Fibroblast of skin of abdomen (primary cell): ENCODE data around the gene TRPM6.
"Not testable (repeated sequence)": the region's sequence is repeated elsewhere in the genome, so short reads cannot be mapped to it uniquely, and the experiment has no call there.

Source experiments
- DNase-seq: peaks from one replicate; pipeline ENCODE4 v3.0.0-alpha.2; 2013

The TRPM6 gene

DNA sequence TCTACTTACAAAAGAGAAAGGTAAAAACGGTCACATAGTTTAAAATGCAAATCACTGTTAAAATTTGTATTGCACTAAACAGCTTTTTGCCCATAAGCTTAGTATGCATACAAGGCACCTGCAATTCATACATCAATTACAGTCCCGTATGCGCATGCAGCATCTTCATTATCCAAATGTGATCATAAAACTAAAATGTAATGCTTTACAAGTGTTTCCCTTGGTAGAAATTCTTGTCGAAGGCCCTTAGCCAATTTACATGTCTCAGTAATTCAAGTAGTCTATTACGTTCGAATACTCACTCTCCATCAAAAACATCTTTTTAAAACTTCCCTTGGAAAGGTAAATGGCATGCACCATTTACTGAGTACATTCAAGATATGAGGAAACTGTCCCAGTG is 32.6 kb downstream of the TRPM6 start:
- no peak for DNase-seq

DNA sequence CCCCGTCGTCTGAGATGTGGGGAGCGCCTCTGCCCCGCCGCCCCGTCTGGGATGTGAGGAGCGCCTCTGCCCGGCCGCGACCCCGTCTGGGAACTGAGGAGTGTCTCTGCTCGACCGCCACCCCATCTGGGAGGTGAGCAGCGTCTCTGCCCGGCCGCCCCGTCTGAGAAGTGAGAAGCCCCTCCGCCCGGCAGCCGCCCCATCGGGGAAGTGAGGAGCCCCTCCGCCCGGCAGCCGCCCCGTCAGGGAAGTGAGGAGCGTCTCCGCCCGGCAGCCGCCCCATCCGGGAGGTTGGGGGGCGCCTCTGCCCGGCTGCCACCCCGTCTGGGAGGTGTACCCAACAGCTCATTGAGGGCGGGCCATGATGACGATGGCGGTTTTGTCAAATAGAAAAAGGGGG is 34.7 kb downstream of the TRPM6 start:
- not testable (repeated sequence) for DNase-seq

DNA sequence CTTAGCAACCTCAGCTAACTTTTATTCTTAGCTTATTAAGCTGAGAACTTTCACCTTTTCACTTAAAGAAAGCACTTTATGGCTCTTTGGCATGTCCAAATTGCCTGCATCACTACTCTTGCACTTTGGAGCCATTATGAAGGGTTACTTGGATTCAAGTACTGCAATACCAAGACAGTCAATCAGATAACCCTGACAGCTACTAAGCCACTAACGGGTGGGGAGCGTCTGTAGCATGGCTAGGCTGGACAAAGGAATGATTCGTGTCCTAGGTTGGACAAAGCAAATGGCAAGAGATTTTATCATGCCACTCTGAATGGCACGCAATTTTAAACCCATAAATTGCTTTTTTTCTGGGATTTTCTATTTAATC is 39.6 kb downstream of the TRPM6 start:
- no peak for DNase-seq

DNA sequence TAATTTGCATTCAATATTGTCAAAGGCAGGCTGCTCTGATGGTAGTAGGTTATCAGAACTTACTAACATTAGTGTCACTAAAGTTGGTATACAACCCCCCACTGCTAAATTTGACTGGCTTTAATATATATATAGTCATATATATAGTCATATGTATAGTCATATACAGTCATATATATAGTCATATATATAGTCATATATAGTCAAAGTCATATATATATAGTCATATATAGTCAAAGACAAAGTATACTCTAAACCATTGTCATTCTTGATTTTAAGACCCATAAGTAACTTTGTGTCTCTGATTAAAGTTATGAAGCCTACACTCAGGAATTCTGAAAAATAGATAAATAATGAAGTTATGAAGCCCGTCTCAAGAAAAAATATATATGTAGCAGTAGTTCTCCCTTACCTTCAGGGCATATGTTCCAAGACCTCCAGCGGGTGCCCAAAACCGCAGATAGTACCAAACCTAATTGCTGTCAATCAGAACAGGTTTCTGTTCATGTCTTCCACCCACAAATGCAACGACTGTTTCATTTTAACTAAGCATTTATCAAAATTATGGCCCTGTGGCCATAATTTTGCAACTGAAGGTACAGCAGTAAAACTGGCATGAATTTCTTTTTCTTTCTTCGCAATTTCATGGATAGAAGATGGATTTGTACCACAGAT is 40.1 kb downstream of the TRPM6 start:
- no peak for DNase-seq

DNA sequence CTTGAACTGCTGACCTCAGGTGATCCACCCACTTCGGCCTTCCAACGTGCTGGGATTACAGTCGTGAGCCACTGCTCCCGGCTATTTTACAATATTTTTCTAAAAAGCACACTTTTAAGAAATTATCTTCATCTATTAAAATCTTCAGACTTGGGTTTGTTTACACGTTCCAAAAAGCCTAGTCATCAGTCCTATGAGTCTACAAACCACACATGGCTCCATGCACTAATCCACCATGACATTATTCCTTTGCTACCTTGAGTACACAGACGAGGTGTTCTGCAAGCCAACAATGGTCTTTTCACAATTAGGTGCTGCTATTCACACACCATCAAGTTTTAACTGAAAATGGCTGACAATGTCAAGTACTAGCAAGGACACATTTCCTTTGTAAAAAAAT is 41.0 kb downstream of the TRPM6 start:
- DNase-seq, result no peak

DNA sequence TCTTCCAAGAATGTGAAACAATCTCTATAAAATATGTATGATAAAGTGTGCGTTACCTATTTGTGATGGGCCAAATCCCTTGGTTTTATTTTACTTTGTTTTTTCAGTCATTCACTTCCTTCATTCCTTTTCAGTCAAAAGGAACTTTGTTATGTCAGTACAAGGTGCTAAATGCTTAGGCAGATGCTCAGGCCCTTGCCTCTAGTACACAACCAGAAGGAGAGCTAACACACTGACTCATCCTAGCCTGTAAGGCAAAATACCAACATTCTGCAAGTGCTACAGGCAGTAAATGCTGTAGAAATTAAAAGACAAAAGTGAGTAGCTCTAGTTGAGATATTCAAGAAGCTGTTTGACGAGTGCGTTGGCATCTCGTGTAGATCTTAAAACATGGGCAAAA is 49.4 kb downstream of the TRPM6 start:
- DNase-seq, result no peak

DNA sequence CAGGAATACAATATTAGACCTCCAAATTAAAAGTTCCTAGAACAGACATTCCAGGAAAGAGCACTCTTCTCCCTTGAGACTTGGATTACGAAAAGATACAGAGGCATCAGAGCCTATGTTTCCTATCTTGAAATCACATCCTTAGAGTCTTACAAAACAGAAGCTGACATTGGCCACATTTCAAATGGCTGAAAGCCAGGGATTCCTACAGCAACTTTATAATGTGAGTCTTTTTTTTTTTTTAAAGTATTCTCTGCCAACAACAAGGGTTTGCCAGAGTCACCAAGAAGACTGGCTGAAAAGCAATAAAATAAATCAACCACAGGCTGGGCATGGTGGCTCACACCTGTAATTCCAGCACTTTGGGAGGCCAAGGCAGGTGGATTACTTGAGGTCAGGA is 63.1 kb downstream of the TRPM6 start:
- DNase-seq, result peak; percentile 30

DNA sequence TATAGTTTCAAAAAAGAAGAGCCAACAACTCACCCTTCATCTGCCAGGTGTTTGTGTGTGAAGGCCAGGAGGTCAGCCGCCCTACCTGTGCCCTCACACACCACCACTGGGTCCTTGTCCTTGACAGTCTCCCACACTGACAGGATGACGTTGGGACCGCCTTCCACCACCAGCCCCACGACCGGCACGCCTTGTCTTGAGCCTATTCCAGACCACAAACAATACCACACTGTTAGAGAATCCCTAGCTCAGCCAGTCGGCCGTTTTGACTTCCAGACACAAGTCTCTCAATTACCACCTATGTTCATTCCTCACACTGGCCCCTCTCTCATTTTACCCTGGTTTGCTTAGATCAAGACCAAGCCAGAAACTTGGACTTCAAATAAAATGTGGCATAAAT is 66.1 kb downstream of the TRPM6 start:
- DNase-seq, result no peak

DNA sequence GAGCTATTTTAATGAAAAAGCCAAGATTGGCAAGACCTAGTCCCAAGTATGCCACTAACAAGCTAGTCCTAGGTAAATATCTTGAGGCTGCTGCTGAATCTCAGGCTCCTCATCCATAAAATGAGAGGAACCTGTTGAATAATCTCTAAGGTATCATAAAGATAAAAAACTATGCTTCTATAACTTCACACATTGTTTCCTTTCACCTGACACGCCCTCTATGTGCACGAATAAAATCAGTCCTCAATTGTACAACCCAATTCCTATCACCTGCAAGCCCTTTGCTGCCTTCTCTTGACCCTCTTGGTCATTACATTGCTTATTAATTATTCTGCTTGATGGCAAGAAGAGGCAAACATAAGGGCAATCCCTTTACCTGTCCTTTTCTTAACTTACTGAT is 69.9 kb downstream of the TRPM6 start:
- DNase-seq, result no peak

DNA sequence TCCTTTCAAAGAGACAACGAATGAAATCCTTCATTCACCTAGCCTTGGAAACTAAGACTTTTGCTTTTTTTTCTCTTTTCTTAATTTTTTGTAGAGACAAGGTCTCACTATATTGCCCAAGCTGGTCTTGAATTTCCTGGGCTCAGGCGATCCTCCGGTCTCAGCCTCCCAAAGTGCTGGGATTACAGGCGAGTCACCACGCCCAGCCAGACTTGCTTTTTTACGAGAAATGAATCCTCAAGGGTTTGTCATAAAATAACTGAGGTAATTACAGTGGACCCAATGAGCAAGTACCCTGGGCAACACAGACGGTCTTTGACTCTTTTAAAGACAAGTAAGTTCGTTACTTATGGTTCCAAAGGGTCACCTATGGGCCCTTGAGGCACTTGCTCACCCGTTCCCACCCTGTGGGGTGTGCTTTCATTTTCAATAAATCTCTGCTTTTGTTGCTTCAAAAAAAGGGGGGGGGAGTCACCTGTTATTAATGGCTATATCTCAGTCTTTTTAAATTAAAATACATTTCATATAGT is 70.4 kb downstream of the TRPM6 start:
- DNase-seq, result no peak

DNA sequence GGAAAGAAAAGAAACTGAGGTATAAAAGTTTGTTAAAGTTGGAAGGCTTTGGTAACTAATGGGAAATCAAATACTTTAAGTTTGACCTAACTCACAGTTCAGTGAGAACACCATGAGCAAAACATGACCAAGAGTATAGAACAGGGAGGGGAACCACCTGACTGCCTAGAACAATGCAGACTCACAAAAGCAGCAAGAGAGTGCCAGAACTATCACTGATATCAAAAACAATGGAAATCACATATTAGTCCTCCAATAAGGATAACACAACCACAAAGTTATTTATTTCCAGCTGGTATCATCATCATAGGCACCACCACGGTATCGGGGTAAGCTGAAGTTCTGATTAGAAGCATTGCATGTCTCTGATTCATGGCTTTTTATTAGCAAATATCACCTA is 77.5 kb downstream of the TRPM6 start:
- no peak for DNase-seq

DNA sequence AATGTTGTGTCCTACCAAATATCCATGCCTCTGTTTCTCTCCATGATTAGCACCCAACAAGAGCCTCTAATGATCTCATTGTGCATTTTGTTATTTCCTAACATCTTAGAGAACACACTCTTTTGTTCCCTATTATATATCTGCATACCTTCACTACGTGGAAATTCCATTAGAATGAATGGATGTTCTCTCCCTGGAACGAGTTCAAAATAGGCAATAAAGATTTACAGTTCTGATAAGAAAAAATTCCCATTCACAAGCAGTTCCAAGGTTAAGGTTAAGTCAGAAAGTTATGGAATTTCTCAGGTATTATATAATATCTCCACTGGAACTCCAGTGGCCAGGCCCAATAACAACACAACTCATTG is 83.7 kb downstream of the TRPM6 start:
- DNase-seq, result no peak

DNA sequence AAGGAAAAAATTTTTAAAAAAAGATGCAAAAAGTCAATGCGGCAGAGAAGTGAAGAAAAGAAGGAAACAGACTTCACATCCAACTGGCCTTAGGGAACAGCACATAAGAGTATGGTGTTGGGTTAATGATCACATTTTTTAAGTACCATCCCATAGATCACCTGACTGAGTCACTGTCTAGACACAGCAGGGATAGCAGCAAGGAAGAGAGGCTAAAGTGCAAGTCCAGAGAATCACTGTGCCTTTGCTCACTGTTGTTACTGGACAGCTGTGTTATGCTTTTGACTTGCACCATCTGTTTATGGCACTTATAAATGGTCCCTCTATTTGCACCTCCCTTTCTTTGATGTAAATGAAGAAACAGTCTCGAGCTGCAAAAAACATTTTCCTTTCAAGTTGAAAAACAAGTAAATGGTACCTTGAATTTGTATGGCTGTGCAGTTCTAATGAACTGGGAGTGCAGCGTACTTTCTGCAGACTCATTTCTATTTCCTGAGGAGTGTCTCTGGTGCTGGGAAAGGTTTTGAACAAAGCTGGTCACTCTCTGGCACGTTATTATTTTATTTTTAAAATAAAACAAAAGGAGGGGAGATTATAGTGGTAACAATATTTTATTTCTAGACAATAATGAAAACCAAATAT is 84.2 kb downstream of the TRPM6 start:
- DNase-seq, result no peak

DNA sequence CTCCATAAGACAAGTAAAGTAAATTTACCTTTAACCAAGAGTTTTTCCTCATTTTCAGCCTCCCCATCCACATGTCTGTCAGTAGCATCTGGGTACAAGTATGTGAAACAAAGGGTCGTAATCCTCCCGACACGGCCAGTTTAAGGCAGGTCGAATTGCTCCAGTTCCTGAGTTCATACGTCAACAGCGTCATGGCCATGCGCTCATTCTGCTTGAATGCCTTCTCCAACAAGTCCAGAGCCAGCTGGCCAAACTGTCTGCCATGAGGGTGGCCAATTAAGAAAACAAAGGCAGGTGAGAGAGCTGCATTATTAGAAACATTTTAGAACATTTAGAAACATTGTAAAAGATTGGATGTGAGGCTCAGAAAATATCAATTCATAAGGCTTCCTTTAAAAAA is 87.5 kb downstream of the TRPM6 start:
- no peak for DNase-seq

DNA sequence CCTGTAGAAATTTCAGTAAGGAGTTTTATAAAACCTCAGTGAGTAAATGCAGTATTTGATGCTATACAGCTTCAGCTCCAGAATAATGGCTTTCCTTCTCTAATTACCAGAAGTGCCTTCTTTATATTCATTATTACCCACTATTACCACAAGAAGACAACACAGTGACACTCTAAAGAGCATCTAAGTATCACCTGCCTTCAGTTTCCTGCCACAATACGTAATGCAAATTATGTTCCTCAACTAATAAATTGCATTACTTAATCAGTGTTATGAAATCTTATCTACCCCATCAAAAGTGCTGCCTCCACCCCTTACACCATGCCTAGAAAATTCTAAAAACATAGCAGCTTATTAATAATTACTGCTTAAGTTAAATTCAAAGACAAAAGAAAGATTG is 91.9 kb downstream of the TRPM6 start:
- no peak for DNase-seq

DNA sequence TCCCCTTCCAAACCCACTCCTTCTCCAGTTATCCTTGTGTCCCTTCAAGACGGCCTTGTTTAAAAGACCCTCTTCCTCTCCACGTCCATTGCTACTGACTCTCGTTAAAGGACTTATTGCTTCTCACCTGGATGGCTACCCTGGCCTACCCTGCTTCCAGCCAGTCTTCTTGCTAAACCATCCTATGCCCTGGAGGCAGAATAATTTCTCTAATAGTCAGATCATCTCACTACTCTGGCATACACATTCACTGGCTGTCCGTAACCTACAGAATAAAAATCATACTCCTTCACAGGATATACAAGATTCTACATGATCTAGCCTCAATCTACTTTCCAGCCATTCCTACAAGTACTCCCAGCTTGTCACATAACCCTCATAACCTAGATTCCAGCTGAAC is 92.6 kb downstream of the TRPM6 start:
- no peak for DNase-seq

DNA sequence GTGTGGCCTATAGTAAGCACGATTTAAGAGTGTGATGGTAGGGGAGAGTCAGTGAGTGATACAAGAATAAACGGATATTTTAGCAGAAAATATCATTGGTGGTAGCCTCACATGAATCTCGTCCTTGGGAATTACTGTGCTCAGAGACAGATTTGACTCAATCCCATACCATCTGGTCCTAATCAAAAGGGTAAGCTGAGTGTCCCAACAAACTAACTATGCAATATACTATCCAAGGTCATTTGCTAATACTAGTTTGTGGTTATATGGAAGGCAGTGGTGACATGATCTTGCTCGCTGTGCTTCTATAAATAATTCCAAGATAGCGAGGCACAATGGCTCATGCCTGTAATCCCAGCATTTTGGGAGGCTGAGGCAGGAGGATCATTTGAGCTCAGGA is 103.2 kb downstream of the TRPM6 start:
- DNase-seq, result peak; percentile 55

DNA sequence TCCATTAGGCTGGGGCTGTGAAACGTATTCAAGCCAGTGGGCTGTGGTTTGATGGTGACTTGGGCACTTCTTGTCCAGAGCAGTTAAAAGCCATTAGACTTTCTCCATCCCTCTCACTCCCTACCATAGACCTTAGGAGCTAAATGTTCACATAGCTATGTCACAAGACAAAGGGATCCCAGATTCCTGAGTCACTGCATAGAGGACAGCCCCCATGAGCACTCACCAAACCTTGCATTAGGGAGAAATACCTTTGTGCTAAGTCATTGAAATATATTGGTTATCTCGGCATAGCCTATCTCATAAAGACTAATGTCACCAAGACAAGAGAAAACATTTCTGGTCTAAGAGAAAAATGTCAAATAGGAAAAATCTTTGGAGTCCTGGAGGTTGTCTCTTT is 104.3 kb downstream of the TRPM6 start:
- DNase-seq, result peak; percentile 70

DNA sequence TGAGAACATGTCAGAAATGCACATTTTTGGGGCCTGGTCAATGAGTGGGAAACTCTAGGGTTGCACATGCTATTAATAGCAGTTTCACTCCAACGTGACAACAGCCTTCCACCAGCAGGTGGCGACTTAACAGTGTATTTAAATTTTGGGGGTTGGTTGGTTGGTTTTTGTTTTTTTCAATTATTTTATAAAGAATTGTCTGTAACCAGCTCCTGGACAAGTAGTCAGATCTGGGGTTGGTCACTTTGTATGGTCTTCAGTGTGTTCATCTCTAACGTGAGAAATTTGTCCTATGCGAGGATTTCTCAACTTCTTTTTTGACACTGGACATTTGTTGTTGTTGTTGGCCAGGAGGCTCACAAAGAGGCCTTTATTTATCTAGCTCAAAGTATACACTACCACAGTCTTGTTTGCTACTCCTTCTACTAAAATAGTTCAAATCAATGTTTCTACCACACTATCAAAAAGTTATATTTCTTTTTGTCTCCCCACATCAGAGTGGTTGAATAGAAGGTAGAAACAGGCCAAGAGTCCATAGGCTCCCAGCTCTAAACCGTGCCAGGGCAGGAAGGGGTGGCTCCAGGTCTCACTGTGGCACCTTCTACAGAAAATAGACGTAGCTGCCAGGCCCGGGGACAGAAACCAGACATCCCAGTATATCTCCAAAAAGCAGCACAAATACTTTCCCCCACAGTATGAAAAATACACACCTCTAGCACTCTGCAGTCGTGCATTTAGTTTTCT is 110.4 kb downstream of the TRPM6 start:
- peak; percentile 58 for DNase-seq

DNA sequence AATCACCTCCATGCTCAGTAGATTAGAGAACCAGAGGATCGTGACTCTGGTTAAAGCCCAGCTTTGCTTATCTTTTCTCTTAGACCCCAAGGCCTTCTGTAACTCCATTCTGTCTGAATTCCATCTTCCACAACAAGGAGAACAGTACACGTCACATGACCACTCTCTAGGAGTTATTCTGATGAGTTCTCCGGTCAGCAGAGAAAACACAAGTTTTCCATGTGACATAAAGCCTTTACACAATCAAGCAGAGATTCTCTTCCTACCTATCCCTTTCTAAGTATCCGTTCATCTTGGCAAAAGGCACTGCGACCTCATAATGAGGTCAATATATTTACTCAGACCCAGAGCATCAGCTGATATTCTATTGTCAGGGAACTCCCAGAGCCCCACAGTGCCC is 112.3 kb downstream of the TRPM6 start:
- DNase-seq, result no peak

DNA sequence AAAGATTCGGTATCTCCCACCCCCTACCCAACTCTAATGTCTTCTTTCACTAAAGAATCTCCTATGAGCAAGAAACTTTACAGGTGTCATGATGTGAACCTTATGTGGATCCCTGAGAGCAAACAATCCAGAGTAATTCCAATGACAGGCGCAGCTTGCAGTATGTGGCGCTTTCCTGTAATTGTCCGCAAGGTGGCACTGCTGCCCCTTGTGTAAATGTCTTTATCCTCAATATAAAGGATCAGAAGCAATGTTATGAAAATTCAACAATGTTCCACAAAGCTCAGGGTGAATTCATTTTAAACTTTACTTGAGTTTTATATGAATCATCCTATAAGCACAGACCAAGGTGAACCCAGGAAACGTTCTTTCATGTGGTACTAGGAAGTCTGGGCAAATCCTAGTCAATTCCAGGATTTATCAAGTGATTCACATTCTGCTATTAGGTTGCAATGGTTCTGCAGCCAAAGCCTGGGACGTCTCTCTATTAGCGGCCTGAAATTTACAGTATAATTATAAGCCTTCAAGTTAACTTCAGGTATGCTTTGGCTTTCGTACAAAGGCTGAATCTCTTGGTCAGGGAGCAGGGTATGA is 113.7 kb downstream of the TRPM6 start:
- peak; percentile 64 for DNase-seq

DNA sequence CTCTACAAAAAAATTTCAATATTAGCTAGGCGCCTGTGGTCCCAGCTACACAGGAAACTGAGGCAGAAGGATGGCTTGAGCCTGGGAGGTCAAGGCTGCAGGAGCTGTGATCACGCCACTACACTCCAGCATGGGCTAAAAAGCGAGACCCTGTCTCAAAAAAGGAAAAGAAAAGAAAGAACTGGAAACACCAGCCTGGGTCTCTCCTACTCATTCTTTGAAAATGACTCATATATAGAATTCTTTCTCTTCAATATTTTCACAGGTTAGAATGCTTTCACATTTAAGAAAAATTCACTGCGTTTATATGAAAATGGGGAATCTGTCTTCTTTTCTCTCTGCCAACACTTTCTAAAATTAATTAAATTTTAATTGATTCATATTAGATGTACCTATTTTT is 115.6 kb downstream of the TRPM6 start:
- DNase-seq, result no peak

DNA sequence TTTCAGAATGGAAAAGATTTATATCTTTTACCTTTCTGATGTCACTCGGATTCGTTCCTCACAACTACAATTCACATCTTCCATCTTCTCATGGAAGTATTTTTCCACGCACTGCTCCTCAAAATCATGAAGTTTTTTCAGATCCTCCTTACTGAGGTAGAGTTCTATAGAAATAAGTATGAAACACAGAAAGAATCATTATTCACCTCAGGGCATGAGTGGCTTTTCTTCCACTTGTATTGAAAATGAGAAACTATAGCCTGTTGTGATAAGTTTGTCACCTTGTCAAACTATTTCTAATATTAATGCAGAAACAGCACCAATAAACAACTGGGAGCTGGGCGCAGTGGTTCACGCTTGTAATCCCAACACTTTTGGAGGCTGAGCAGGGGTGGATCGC is 116.0 kb downstream of the TRPM6 start:
- no peak for DNase-seq

DNA sequence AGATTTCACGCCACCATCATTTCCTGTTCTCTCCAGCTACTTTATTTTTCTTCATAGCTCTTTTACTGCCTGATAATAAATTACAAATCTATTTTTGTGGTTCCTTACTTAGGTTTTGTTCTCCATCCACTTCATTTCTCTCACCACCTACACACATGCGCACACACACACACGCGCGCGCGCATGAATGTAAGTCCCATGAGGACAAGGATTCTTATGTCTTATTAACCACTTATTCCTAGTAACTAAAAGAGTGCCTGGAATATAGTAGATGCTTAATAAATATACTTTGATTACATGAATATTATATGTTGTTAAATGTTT is 116.5 kb downstream of the TRPM6 start:
- DNase-seq, result no peak
